ENCODE data around the gene PAX3. TPM values are rescaled to one million over a fixed set of nuclear protein-coding genes. Genes with fewer than 3 reads are reported as not detected.

PAX3 gene
- total RNA-seq, 3 donors from 2014 or later (not counting 1 experiment from before 2014, with no cell fraction given) = not detected

DNA sequence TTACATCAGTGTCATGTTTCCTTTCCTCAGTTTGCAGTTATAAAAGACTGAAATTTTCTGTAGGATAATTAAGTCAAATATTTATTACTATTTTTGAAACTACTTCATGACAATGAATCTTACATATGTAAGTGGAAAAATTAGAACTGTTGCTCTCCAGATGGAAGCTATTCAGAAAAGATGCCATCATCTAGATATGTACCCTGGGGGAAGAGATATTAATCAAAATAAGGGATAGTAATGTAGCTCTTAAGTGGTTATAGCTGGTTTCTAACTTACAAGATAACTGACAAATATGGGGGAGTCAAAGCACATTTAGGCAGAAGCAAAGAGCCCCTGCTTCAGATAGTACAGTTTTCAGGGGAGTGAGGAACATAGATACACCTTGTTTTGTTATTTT is 38.1 kb upstream of the PAX3 start:
- no peak for ATAC-seq
- H3K36me3 ChIP-seq (ENCODE audit: control insufficient read depth, insufficient read depth, low read length) = no peaks in the 10 kb centered on the region
- peaks cover 10% of the 10 kb centered on the region for H3K9me3 ChIP-seq (ENCODE audit: control insufficient read depth, insufficient read depth, low read length)
- Mint-ChIP-seq H3K27me3 (ENCODE audit: low read depth in 2 of 2) (no peaks in the 10 kb centered on the region), H3K4me1 (no peaks in the 10 kb centered on the region), H3K4me3 (no peak overlapping the region), H3K36me3 (no peaks in the 10 kb centered on the region), H3K9me3 (peaks cover 3 to 14% of the 10 kb centered on the region in 2 donors), H3K27ac (no peak overlapping the region)
- H3K27me3 ChIP-seq (ENCODE audit: control insufficient read depth, insufficient read depth, low read length) = no peaks in the 10 kb centered on the region
- H3K27ac ChIP-seq (ENCODE audit: low read length) = no peak overlapping the region
- no peak for DNase-seq
- H3K4me1 ChIP-seq (ENCODE audit: control insufficient read depth, insufficient read depth, low read length) = no peaks in the 10 kb centered on the region
- TF ChIP-seq, protein P1, sequence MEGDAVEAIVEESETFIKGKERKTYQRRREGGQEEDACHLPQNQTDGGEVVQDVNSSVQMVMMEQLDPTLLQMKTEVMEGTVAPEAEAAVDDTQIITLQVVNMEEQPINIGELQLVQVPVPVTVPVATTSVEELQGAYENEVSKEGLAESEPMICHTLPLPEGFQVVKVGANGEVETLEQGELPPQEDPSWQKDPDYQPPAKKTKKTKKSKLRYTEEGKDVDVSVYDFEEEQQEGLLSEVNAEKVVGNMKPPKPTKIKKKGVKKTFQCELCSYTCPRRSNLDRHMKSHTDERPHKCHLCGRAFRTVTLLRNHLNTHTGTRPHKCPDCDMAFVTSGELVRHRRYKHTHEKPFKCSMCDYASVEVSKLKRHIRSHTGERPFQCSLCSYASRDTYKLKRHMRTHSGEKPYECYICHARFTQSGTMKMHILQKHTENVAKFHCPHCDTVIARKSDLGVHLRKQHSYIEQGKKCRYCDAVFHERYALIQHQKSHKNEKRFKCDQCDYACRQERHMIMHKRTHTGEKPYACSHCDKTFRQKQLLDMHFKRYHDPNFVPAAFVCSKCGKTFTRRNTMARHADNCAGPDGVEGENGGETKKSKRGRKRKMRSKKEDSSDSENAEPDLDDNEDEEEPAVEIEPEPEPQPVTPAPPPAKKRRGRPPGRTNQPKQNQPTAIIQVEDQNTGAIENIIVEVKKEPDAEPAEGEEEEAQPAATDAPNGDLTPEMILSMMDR (IDR thresholded peaks at IDR 0.05) = no peak
- no peak overlapping the region for H3K4me3 ChIP-seq (ENCODE audit: low read length)
- intact Hi-C loops (cut with micrococcal nuclease) = no loop called here

DNA sequence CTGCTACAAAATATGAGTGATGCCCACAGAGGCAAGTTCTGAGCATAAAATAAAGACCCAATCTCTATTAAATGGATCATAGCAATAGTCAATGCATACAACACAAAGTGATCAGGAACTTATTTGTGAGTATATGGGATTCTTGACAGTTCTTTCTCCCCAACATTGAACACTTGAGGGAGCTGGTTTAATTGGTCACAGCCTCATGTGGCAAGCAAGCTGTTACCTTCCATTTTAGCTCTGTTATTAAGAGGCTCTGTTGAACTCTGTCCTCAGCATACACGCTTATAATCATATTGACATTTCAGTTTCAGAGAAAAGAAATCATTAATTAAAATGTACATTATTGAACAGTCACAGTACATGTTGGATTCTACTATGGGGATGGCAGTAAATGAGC is 37.6 kb upstream of the PAX3 start:
- H3K27ac Mint-ChIP-seq = no peak overlapping the region
- H3K27me3 ChIP-seq (ENCODE audit: control insufficient read depth, insufficient read depth, low read length) = no peaks in the 10 kb centered on the region
- no peaks in the 10 kb centered on the region for H3K4me1 ChIP-seq (ENCODE audit: control insufficient read depth, insufficient read depth, low read length)
- no peaks in the 10 kb centered on the region for H3K4me1 Mint-ChIP-seq
- DNase-seq (no peak), ATAC-seq (no peak)
- no peaks in the 10 kb centered on the region for H3K36me3 Mint-ChIP-seq
- no CpG with 5 or more reads among the region's 1 CpG for WGBS (ENCODE audit: insufficient coverage)
- no peak overlapping the region for H3K4me3 ChIP-seq (ENCODE audit: low read length)
- H3K36me3 ChIP-seq (ENCODE audit: control insufficient read depth, insufficient read depth, low read length) = no peaks in the 10 kb centered on the region
- intact Hi-C loops (cut with micrococcal nuclease) = no loop called here
- no peak overlapping the region for H3K27ac ChIP-seq (ENCODE audit: low read length)
- TF ChIP-seq, protein P1 (IDR thresholded peaks at IDR 0.05) = no peak
- peaks cover 3 to 14% of the 10 kb centered on the region in 2 donors for H3K9me3 Mint-ChIP-seq
- no peak overlapping the region for H3K4me3 Mint-ChIP-seq
- no peaks in the 10 kb centered on the region for H3K27me3 Mint-ChIP-seq (ENCODE audit: low read depth in 2 of 2)
- H3K9me3 ChIP-seq (ENCODE audit: control insufficient read depth, insufficient read depth, low read length) = peaks cover 10% of the 10 kb centered on the region

DNA sequence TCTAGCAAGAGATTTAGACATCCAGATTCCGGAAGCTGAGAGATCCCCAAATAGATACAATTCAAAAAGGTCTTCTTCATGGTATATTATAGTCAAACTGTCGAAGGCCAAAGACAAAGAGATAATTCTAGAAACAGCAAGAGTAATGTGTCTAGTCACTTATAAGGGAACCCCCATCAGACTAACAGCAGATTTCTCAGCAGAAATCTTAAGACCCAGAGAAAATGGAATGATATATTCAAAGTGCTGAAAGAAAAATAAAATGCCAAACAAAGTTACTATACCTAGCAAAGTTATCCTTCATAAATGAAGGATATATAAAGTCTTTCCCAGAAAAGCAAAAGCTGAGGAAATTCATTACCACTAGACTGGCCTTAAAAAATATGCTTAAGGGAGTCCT is 36.1 kb upstream of the PAX3 start:
- 100% methylated on average over 1 of the region's 2 CpGs for WGBS (ENCODE audit: insufficient coverage)
- no peak overlapping the region for H3K27ac Mint-ChIP-seq
- no peak for DNase-seq

DNA sequence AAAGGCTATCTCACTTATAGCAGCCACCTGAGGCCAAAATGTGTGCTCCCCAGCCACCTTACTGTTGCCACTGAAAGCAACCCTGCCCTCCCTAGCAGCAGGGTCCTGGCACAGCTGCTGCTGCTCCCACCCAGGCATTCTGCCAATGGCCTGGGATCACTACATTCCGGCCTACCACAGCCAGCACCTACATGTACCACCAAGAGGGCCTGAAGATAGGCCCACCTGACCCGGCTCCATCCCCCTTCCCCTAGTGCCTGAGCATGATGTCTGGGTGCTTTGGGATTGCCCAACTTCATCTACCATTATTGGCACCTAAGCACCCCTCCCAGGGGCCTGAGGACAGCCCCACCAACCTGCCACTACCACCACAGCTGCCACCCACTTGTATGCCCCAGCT is 34.6 kb upstream of the PAX3 start:
- no peak for DNase-seq
- 87% methylated on average over 2 of the region's 2 CpGs for WGBS (ENCODE audit: insufficient coverage)
- H3K9me3 Mint-ChIP-seq = peaks cover 5 to 17% of the 10 kb centered on the region in 2 donors
- ATAC-seq = no peak
- H3K36me3 Mint-ChIP-seq = no peaks in the 10 kb centered on the region
- Histone ChIP-seq H3K27me3 (ENCODE audit: control insufficient read depth, insufficient read depth, low read length) (no peaks in the 10 kb centered on the region), H3K4me3 (ENCODE audit: low read length) (no peak overlapping the region), H3K4me1 (ENCODE audit: control insufficient read depth, insufficient read depth, low read length) (no peaks in the 10 kb centered on the region), H3K9me3 (ENCODE audit: control insufficient read depth, insufficient read depth, low read length) (peaks cover 10% of the 10 kb centered on the region), H3K27ac (ENCODE audit: low read length) (no peak overlapping the region), H3K36me3 (ENCODE audit: control insufficient read depth, insufficient read depth, low read length) (no peaks in the 10 kb centered on the region)
- no peaks in the 10 kb centered on the region for H3K4me1 Mint-ChIP-seq
- no peak overlapping the region for H3K4me3 Mint-ChIP-seq
- no peak overlapping the region for H3K27ac Mint-ChIP-seq
- TF ChIP-seq, protein P1 (IDR thresholded peaks at IDR 0.05) = no peak
- intact Hi-C loops (cut with micrococcal nuclease) = no loop called here
- H3K27me3 Mint-ChIP-seq (ENCODE audit: low read depth in 2 of 2) = no peaks in the 10 kb centered on the region

More for the DNA sequence above, 36.1 kb upstream of the PAX3 start:
- no peak overlapping the region for H3K27ac ChIP-seq (ENCODE audit: low read length)
- Mint-ChIP-seq H3K27me3 (ENCODE audit: low read depth in 2 of 2) (no peaks in the 10 kb centered on the region), H3K36me3 (no peaks in the 10 kb centered on the region), H3K4me1 (no peaks in the 10 kb centered on the region), H3K9me3 (peaks cover 3 to 15% of the 10 kb centered on the region in 2 donors), H3K4me3 (no peak overlapping the region)
- H3K36me3 ChIP-seq (ENCODE audit: control insufficient read depth, insufficient read depth, low read length) = no peaks in the 10 kb centered on the region
- TF ChIP-seq, protein P1 (IDR thresholded peaks at IDR 0.05) = no peak
- no peak overlapping the region for H3K4me3 ChIP-seq (ENCODE audit: low read length)
- H3K9me3 ChIP-seq (ENCODE audit: control insufficient read depth, insufficient read depth, low read length) = peaks cover 10% of the 10 kb centered on the region
- no peaks in the 10 kb centered on the region for H3K4me1 ChIP-seq (ENCODE audit: control insufficient read depth, insufficient read depth, low read length)
- H3K27me3 ChIP-seq (ENCODE audit: control insufficient read depth, insufficient read depth, low read length) = no peaks in the 10 kb centered on the region
- intact Hi-C loops (cut with micrococcal nuclease) = no loop called here
- no peak for ATAC-seq
